ENCODE measurements around the gene KIRREL3. TPM values are rescaled to one million over a fixed set of nuclear protein-coding genes. Genes with fewer than 3 reads are reported as not detected.

KIRREL3 gene
- total and polyA plus RNA-seq, 2 of the 8 experiments (the other 6 are each of a cell fraction or from before 2014, with no cell fraction given), result 0.29 to 0.32 TPM

- no peak for TF ChIP-seq CHD7 (IDR thresholded peaks at IDR 0.05; ENCODE audit: insufficient replicate concordance, low read length)
- TF ChIP-seq SIN3A (conservative IDR thresholded peaks at IDR 0.05 in 1 of 2, IDR thresholded peaks at IDR 0.05 in 1 of 2; ENCODE audit: low read depth in 1 of 2, low read length in 2 of 2), result no peak
- TF ChIP-seq ZNF274 (IDR thresholded peaks at IDR 0.05; ENCODE audit: borderline replicate concordance, extremely low read depth, low read length), result no peak
- no peak for TF ChIP-seq BACH1 (IDR thresholded peaks at IDR 0.05; ENCODE audit: low read length)
- TF ChIP-seq CHD1 (IDR thresholded peaks at IDR 0.05; ENCODE audit: low read depth, low read length), result no peak
These were observed 3.4 kb downstream of the KIRREL3 start (continued) for GRCh38 chr11:126997196-126997595.

Data from H1 (cell line).